Ascending aorta (tissue), 2 donors: ENCODE results near the gene GABARAPL2. TPM values are rescaled to one million over a fixed set of nuclear protein-coding genes. Genes with fewer than 3 reads are reported as not detected.

ENCODE experiments used
- DNase-seq, 2 donors: peaks; one replicate each; pipeline ENCODE4 v3.0.0-alpha.2; 2019; ENCODE audit warnings: low spot score in 2 of 2
- H3K27ac ChIP-seq, 2 donors: fragments of 200-600 bp; sonication (generic); one replicate each; pipeline ENCODE4 v1.5.1; 2016 to 2017; ENCODE audit warnings: mild to moderate bottlenecking in 1 of 2
- H3K27me3 ChIP-seq: fragments of 200-600 bp; sonication (generic); one replicate; pipeline ENCODE4 v1.5.1; 2017
- H3K36me3 ChIP-seq, 2 donors: fragments of 200-600 bp; sonication (generic); one replicate each; pipeline ENCODE4 v1.5.1; 2016
- H3K4me1 ChIP-seq, 2 donors: fragments of 200-600 bp; sonication (generic); one replicate each; pipeline ENCODE4 v1.5.1; 2016 to 2017; ENCODE audit warnings: mild to moderate bottlenecking in 1 of 2
- H3K4me3 ChIP-seq, 2 donors: fragments of 200-600 bp; sonication (generic); one replicate each; pipeline ENCODE4 v1.5.1; 2016 to 2017; ENCODE audit warnings: mild to moderate bottlenecking in 1 of 2
- H3K9me3 ChIP-seq, 2 donors: fragments of 200-600 bp; sonication (generic); one replicate each; pipeline ENCODE4 v1.5.1; 2016
- CTCF ChIP-seq, 3 experiments: fragments of 200-600 bp in 2 of 3; fragments of 450-650 bp in 1 of 3; sonication (generic) in 2 of 3; IDR thresholded peaks; one replicate each; pipeline ENCODE4 v1.5.1; 2016 to 2019; ENCODE audit warnings: antibody characterized with exemption in 3 of 3, mild to moderate bottlenecking in 1 of 3, moderate library complexity in 1 of 3
- intact Hi-C: fragments of 100-400 bp; cut with DNase I; formaldehyde crosslinking; loops from one replicate; pipeline ENCODE4 v1.15.1; 2023
- total RNA-seq: library from RNA; depleted of rRNA; stranded (reverse); fragments of >200 nt; gene quantifications from one replicate; pipeline ENCODE4 v1.1.0, GENCODE V29; 2016

The GABARAPL2 gene
- total RNA-seq, 1 donor from 2014 or later, result 56.1 TPM

- Histone ChIP-seq H3K27me3 (no peaks in the 10 kb centered on the region), H3K9me3 (no peaks in the 10 kb centered on the region), H3K27ac (no peak overlapping the region), H3K4me3 (no peak overlapping the region), H3K36me3 (no peaks in the 10 kb centered on the region), H3K4me1 (peaks cover 0 to 5% of the 10 kb centered on the region in 2 donors)
- no peak for TF ChIP-seq CTCF (IDR thresholded peaks at IDR 0.05)
- intact Hi-C loops, result loop anchor here (5.0 kb wide), 1 partner anchor 97 kb away; the partner anchor contains the start of gene TMEM170A
- peak in 1 of 2 donors; percentile 19 for DNase-seq
Observed at GRCh38 chr16:75558846-75559401, 7.3 kb upstream of the GABARAPL2 start.

- intact Hi-C loops, result loop anchor here (5.0 kb wide), 1 partner anchor 97 kb away; the partner anchor contains the start of gene TMEM170A
- no peak for DNase-seq
- no peaks in the 10 kb centered on the region for H3K4me1 ChIP-seq
Observed at GRCh38 chr16:75559564-75560372, 6.4 kb upstream of the GABARAPL2 start.

GRCh38 chr16:75565640-75566039, 539 bp upstream of the GABARAPL2 start:
- Histone ChIP-seq H3K9me3 (no peaks in the 10 kb centered on the region), H3K27me3 (no peaks in the 10 kb centered on the region), H3K36me3 (peaks cover 25 to 29% of the 10 kb centered on the region in 2 donors), H3K4me1 (peaks cover 10 to 41% of the 10 kb centered on the region in 2 donors), H3K4me3 (peak overlapping the region; percentile 93 to 96), H3K27ac (peak overlapping the region in 1 of 2 donors; percentile 82)
- DNase-seq, result no peak
- no peak for TF ChIP-seq CTCF (IDR thresholded peaks at IDR 0.05)
- intact Hi-C loops, result loop anchor here (1.0 to 5.0 kb wide), 4 partner anchors 9 to 82 kb away; partner anchors contain the start of genes ADAT1, KARS1, TERF2IP and TMEM231

More at GRCh38 chr16:75559564-75560372, 6.4 kb upstream of the GABARAPL2 start:
- no peaks in the 10 kb centered on the region for H3K9me3 ChIP-seq
- H3K4me3 ChIP-seq, result no peak overlapping the region
- no peaks in the 10 kb centered on the region for H3K36me3 ChIP-seq
- no peak for TF ChIP-seq CTCF (IDR thresholded peaks at IDR 0.05)
- no peak overlapping the region for H3K27ac ChIP-seq
- H3K27me3 ChIP-seq, result no peaks in the 10 kb centered on the region

GRCh38 chr16:75566758-75567255, 628 bp downstream of the GABARAPL2 start:
- intact Hi-C loops, result loop anchor here (1.0 to 5.0 kb wide), 4 partner anchors 11 to 80 kb away; partner anchors contain the start of genes ADAT1, KARS1, TERF2IP and TMEM231
- no peak for TF ChIP-seq CTCF (IDR thresholded peaks at IDR 0.05)
- H3K4me1 ChIP-seq, result peaks cover 10 to 52% of the 10 kb centered on the region in 2 donors

GRCh38 chr16:75567911-75568310, 1.7 kb downstream of the GABARAPL2 start:
- no peak for DNase-seq
- no peaks in the 10 kb centered on the region for H3K27me3 ChIP-seq
- peaks cover 38 to 52% of the 10 kb centered on the region in 2 donors for H3K36me3 ChIP-seq
- H3K9me3 ChIP-seq, result no peaks in the 10 kb centered on the region
- no peak for TF ChIP-seq CTCF (IDR thresholded peaks at IDR 0.05)
- peaks cover 10 to 57% of the 10 kb centered on the region in 2 donors for H3K4me1 ChIP-seq
- intact Hi-C loops, result loop anchor here (2.0 to 5.0 kb wide), 3 partner anchors 51 to 79 kb away; partner anchors contain the start of genes ADAT1, KARS1 and TERF2IP
- peak overlapping the region in 1 of 2 donors; percentile 17 for H3K27ac ChIP-seq
- peak overlapping the region in 1 of 2 donors; percentile 96 for H3K4me3 ChIP-seq

More at GRCh38 chr16:75566758-75567255, 628 bp downstream of the GABARAPL2 start:
- peak overlapping the region; percentile 93 to 96 for H3K4me3 ChIP-seq
- no peaks in the 10 kb centered on the region for H3K9me3 ChIP-seq
- H3K36me3 ChIP-seq, result peaks cover 27 to 41% of the 10 kb centered on the region in 2 donors
- peak overlapping the region; percentile 65 to 82 for H3K27ac ChIP-seq
- H3K27me3 ChIP-seq, result no peaks in the 10 kb centered on the region
- peak in 1 of 2 donors; percentile 64 for DNase-seq
